Endothelial cell of umbilical vein (primary cell): ENCODE results near the gene NR5A1. TPM values are rescaled to one million over a fixed set of nuclear protein-coding genes. Genes with fewer than 3 reads are reported as not detected.

Source experiments
- BruUV-seq: library from RNA; stranded (reverse); fragments of 400-500 nt; replicated peaks from 2 replicates; lab custom pipeline; 2021; lab: Mats Ljungman, UMichigan
- CTCF ChIA-PET: fragments of 300-600, 350-600 bp; sonication (Branson Sonifier 250); formaldehyde crosslinking; loops from one replicate; lab custom pipeline; 2021; ENCODE audit warnings: antibody characterized with exemption, inconsistent platforms; lab: Charles Lee
- POLR2A ChIA-PET: fragments of 300-600, 350-600 bp; sonication (Branson Sonifier 250); formaldehyde crosslinking; loops from one replicate; lab custom pipeline; 2021; ENCODE audit warnings: antibody characterized with exemption, inconsistent platforms; lab: Charles Lee
- DNase-seq: peaks from one replicate; pipeline ENCODE4 v3.0.0-alpha.2; 2011; ENCODE audit warnings: low read depth, low spot score
- FAIRE-seq: peaks from 2 replicates; lab custom pipeline; 2011; peaks lifted over from hg19 to GRCh38; lab: Jason Lieb, UNC
- H2AFZ ChIP-seq: 2 replicates; pipeline ENCODE4 v1.6.0; 2012; ENCODE audit warnings: low read depth, low read length, control low read depth, inconsistent platforms
- H3K27ac ChIP-seq: 2 replicates; pipeline ENCODE4 v1.5.1; 2011; ENCODE audit warnings: low read depth, mild to moderate bottlenecking, control low read depth, low read length, moderate library complexity; ENCODE audit not compliant: insufficient read depth
- H3K27me3 ChIP-seq, 2 experiments: 2 replicates each; pipeline versions ENCODE4 v1.6.0 to v1.6.1; 2011; ENCODE audit warnings: low read length in 2 of 2, mixed read lengths in 1 of 2; ENCODE audit not compliant: control insufficient read depth in 2 of 2, insufficient read depth in 2 of 2
- H3K36me3 ChIP-seq, 2 experiments: 2 replicates in 1 of 2; 3 replicates in 1 of 2; pipeline ENCODE4 v1.5.1; 2011; ENCODE audit warnings: low read length in 2 of 2, mild to moderate bottlenecking in 1 of 2, moderate library complexity in 1 of 2; ENCODE audit not compliant: control insufficient read depth in 2 of 2, insufficient read depth in 2 of 2; ENCODE audit errors: extremely low read depth in 1 of 2
- H3K4me1 ChIP-seq: 3 replicates; pipeline ENCODE4 v1.5.1; 2011; ENCODE audit warnings: mild to moderate bottlenecking, low read length; ENCODE audit not compliant: control insufficient read depth, insufficient read depth; ENCODE audit errors: extremely low read depth
- H3K4me2 ChIP-seq: 2 replicates; pipeline ENCODE4 v1.6.1; 2011; ENCODE audit warnings: low read length, control low read depth, mixed read lengths; ENCODE audit not compliant: insufficient read depth
- H3K4me3 ChIP-seq, 3 experiments: fragments of 200-600 bp in 1 of 3; sonication (generic), shearing (Covaris generic) in 1 of 3; replicated peaks in 1 of 3; 2 replicates each; pipeline ENCODE4 v1.5.1; 2011 to 2016; ENCODE audit warnings: control low read depth in 3 of 3, low read length in 3 of 3, mild to moderate bottlenecking in 2 of 3, inconsistent platforms in 1 of 3, low read depth in 1 of 3, moderate library complexity in 1 of 3; ENCODE audit not compliant: insufficient read depth in 1 of 3
- H3K79me2 ChIP-seq: 2 replicates; pipeline ENCODE4 v1.6.0; 2012; ENCODE audit warnings: low read length, inconsistent platforms; ENCODE audit not compliant: control insufficient read depth, insufficient read depth
- H3K9ac ChIP-seq: replicated peaks from 2 replicates; pipeline ENCODE3; 2011; ENCODE audit warnings: low read length, control low read depth; ENCODE audit not compliant: insufficient read depth; ENCODE audit errors: extremely low read depth
- H3K9me1 ChIP-seq: replicated peaks from 3 replicates; pipeline ENCODE4 v1.6.0; 2011; ENCODE audit warnings: mild to moderate bottlenecking, low read length; ENCODE audit not compliant: control insufficient read depth, insufficient read depth; ENCODE audit errors: extremely low read depth
- H3K9me3 ChIP-seq: replicated peaks from 2 replicates; pipeline ENCODE4 v1.5.1; 2012; ENCODE audit warnings: low read length, inconsistent platforms; ENCODE audit not compliant: control insufficient read depth, insufficient read depth
- H4K20me1 ChIP-seq: replicated peaks from 2 replicates; pipeline ENCODE3; 2011; ENCODE audit warnings: mild to moderate bottlenecking, low read length; ENCODE audit not compliant: control insufficient read depth, insufficient read depth; ENCODE audit errors: extremely low read depth
- CTCF ChIP-seq, 2 donors: IDR thresholded peaks; 1 replicate in 1 of 2; 2 replicates in 1 of 2; pipeline ENCODE4 v1.5.1; 2011; ENCODE audit warnings: low read length in 2 of 2, mild to moderate bottlenecking in 2 of 2, moderate library complexity in 2 of 2, control low read depth in 1 of 2, inconsistent platforms in 1 of 2, low read depth in 1 of 2; ENCODE audit not compliant: insufficient read depth in 1 of 2; ENCODE audit errors: extremely low read depth in 1 of 2
- EZH2 ChIP-seq: IDR thresholded peaks from 2 replicates; pipeline ENCODE4 v1.6.1; 2012; ENCODE audit warnings: borderline replicate concordance, low read depth, mild to moderate bottlenecking, moderate library complexity, low read length, inconsistent platforms; ENCODE audit not compliant: severe bottlenecking
- FOS ChIP-seq: IDR thresholded peaks from 2 replicates; pipeline ENCODE4 v1.6.1; 2011; ENCODE audit warnings: mild to moderate bottlenecking, low read length, moderate library complexity, borderline replicate concordance; ENCODE audit not compliant: insufficient read depth
- JUN ChIP-seq: IDR thresholded peaks from 2 replicates; pipeline ENCODE4 v1.6.1; 2011; ENCODE audit warnings: borderline replicate concordance, low read depth; ENCODE audit not compliant: insufficient read length, insufficient read depth
- POLR2A ChIP-seq: IDR thresholded peaks from 2 replicates; pipeline ENCODE4 v1.6.1; 2012; ENCODE audit warnings: low read depth, mild to moderate bottlenecking, control low read depth, low read length
- dilution Hi-C: fragments of 300-500 bp; cut with MboI; formaldehyde crosslinking; loops from one replicate; pipeline ENCODE4 v1.15.0; 2019; ENCODE audit warnings: low sequenced_read_pairs; ENCODE audit not compliant: extremely low pct_ligation_motif_present
- intact Hi-C: fragments of 100-400 bp; cut with micrococcal nuclease; formaldehyde crosslinking; loops from one replicate; pipeline ENCODE4 v1.10.0; 2022
- polyA plus RNA-seq, 4 experiments: library from polyadenylated mRNA; depleted of rRNA in 3 of 4; stranded (reverse) in 3 of 4; unstranded in 1 of 4; fragments of >200 nt; gene quantifications; 2 replicates each; pipeline versions ENCODE4 v1.2.1 to v1.2.3, GENCODE V29; 2011 to 2012; ENCODE audit warnings: missing spikeins in 1 of 4
- total RNA-seq: library from RNA; stranded (reverse); gene quantifications from 2 replicates; pipeline ENCODE4 v1.2.3, GENCODE V29; 2021

NR5A1 gene
- total and polyA plus RNA-seq, 2 donors (not counting 3 experiments of a cell fraction or from before 2014, with no cell fraction given), result not detected

GRCh38 chr9:124452841-124453585 is 54.2 kb downstream of the NR5A1 start:
- H3K9me1 ChIP-seq, result no peaks in the 10 kb centered on the region
- peaks cover 3% of the 10 kb centered on the region for H3K4me1 ChIP-seq
- TF ChIP-seq POLR2A (no peak), CTCF (IDR thresholded peaks at IDR 0.05; ENCODE audit: extremely low read depth in 1 of 2, insufficient read depth in 1 of 2, low read depth in 1 of 2, low read length in 2 of 2) (no peak), JUN (no peak), FOS (no peak), EZH2 (peak; percentile 49)
- no peaks in the 10 kb centered on the region for H3K36me3 ChIP-seq
- H3K27ac ChIP-seq, result no peak overlapping the region
- intact Hi-C loops, result no loop called here
- no peaks in the 10 kb centered on the region for H4K20me1 ChIP-seq
- DNase-seq (no peak), FAIRE-seq (no peak)
- POLR2A ChIA-PET, result interaction anchor here (0.6 kb wide), 1 partner anchor 374 kb away, joined by 3 read pairs; no protein-coding TSS in a partner anchor
- H3K4me2 ChIP-seq, result no peak overlapping the region
- CTCF ChIA-PET, result no interaction called here
- no peaks in the 10 kb centered on the region for H3K9me3 ChIP-seq
- H2AFZ ChIP-seq, result no peak overlapping the region
- no peak overlapping the region for H3K9ac ChIP-seq
- no TSS peak for BruUV-seq
- dilution Hi-C loops, result no loop called here
- no peak overlapping the region for H3K4me3 ChIP-seq
- H3K79me2 ChIP-seq, result no peaks in the 10 kb centered on the region
- peaks cover 19 to 29% of the 10 kb centered on the region in 2 experiments for H3K27me3 ChIP-seq
